ENCODE results near the gene NOB1.

DNA sequence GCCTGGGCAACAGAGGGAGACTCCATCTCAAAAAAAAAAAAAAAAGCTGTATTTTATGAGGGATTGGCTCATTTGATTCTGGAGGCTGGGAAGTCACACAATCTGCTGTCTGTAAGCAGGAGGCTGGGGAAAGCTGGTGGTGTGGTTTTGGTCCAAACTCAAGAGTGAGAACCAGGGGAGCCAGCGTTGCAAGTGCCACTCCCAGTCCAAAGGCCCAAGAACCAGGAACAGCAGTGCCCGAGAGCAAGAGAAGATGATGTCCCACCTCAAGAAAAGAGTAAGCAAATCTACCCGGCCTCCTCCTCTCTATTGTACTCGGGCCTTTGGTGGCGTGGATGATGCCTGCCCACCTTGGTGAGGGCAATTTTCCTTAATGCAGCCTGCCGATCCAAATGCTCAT, 22.6 kb downstream of the NOB1 start:
- TF ChIP-seq, protein P1, sequence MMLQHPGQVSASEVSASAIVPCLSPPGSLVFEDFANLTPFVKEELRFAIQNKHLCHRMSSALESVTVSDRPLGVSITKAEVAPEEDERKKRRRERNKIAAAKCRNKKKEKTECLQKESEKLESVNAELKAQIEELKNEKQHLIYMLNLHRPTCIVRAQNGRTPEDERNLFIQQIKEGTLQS (IDR thresholded peaks at IDR 0.05) = no peak
- TF ChIP-seq SP1 (IDR thresholded peaks at IDR 0.05) = no peak
- TF ChIP-seq YY1 (IDR thresholded peaks at IDR 0.05) = no peak
- no peak for TF ChIP-seq CTCF (IDR thresholded peaks at IDR 0.05; ENCODE audit: low read depth, low read length, missing input control)
- no peak for TF ChIP-seq HNF4G (IDR thresholded peaks at IDR 0.05)
- no peak for TF ChIP-seq HNF4A (conservative IDR thresholded peaks at IDR 0.05)
- TF ChIP-seq, protein P2, sequence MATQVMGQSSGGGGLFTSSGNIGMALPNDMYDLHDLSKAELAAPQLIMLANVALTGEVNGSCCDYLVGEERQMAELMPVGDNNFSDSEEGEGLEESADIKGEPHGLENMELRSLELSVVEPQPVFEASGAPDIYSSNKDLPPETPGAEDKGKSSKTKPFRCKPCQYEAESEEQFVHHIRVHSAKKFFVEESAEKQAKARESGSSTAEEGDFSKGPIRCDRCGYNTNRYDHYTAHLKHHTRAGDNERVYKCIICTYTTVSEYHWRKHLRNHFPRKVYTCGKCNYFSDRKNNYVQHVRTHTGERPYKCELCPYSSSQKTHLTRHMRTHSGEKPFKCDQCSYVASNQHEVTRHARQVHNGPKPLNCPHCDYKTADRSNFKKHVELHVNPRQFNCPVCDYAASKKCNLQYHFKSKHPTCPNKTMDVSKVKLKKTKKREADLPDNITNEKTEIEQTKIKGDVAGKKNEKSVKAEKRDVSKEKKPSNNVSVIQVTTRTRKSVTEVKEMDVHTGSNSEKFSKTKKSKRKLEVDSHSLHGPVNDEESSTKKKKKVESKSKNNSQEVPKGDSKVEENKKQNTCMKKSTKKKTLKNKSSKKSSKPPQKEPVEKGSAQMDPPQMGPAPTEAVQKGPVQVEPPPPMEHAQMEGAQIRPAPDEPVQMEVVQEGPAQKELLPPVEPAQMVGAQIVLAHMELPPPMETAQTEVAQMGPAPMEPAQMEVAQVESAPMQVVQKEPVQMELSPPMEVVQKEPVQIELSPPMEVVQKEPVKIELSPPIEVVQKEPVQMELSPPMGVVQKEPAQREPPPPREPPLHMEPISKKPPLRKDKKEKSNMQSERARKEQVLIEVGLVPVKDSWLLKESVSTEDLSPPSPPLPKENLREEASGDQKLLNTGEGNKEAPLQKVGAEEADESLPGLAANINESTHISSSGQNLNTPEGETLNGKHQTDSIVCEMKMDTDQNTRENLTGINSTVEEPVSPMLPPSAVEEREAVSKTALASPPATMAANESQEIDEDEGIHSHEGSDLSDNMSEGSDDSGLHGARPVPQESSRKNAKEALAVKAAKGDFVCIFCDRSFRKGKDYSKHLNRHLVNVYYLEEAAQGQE (IDR thresholded peaks at IDR 0.05) = no peak
- no peak for TF ChIP-seq MAX (IDR thresholded peaks at IDR 0.05)
- no peak for TF ChIP-seq EGR1 (IDR thresholded peaks at IDR 0.05; ENCODE audit: low read depth in 2 of 2)
- TF ChIP-seq GABPA (IDR thresholded peaks at IDR 0.05 in 1 of 2, conservative IDR thresholded peaks at IDR 0.05 in 1 of 2) = no peak
- no peak for TF ChIP-seq FOXA1 (IDR thresholded peaks at IDR 0.05)
- TF ChIP-seq RXRA (IDR thresholded peaks at IDR 0.05) = no peak

Data from liver (tissue), 3 donors.